NCI-H2227 (cell line): ENCODE data around the gene IL26.

Experiments
- DNase-seq: peaks from one replicate; lab custom pipeline; 2025; ENCODE audit not compliant: unreplicated experiment; lab: John Stamatoyannopoulos, UW

Gene IL26, protein sequence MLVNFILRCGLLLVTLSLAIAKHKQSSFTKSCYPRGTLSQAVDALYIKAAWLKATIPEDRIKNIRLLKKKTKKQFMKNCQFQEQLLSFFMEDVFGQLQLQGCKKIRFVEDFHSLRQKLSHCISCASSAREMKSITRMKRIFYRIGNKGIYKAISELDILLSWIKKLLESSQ

DNA sequence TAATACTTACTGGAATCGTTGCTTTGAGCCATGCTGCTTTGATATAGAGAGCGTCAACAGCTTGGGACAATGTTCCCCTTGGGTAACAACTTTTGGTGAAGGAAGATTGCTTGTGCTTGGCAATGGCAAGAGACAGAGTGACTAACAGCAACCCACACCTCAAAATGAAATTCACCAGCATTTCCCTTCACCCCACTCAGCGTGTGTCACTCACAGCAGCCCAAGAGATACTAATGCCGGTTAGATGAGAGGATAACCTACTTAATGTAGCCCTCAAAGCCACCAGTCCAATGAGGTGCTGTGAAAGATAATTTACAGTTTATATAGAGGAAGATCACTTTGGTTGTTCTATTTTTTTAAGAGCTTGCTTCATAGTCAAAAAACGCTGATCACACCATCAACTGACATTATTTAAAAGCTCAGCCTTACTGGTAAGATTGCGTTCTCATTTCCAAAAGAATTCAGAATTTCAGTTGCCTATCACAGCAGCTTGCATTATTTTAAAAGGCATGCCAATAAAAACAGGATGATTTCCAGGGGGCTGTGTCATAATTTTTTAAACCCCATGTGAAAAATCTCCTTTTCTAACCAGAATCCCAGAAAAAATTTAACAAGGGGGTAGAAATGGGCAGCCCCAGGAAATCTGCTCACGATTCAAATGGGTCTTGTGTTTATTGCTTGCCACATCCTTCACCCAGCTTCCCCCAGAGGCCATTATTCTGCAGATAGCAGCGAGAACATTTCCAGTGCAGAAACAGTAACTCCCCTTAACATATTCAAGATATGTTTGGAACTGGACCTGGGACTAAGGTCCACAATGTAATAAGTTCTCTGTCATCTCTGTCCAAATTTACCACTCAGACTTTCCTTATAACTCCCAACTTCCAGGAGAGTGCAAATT is at the start of gene IL26:
Gene IL26 (minus strand): TSS at position 235 of the 901 bp plus-strand sequence. CDS start 54 bp downstream, at position 181.
- no peak for DNase-seq

DNA sequence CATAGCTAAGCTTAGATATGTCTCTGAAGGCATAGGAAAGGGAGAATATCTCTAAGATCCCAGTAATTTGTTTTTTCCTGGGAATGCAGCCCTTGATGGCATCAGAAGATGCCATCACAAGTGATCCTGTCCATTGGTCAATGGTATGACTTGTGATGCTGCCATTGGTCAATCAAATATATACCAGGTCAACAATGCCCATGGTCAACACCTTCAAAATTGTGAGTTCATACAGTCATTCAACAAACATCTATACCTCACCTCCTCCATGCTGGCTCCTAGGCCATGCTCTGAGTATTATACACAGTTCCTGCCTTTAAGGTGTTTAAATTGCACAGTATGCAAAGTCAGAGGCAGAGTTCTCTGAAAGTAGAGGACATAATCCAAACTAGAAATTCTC is 47.1 kb upstream of the IL26 start:
- DNase-seq = no peak

DNA sequence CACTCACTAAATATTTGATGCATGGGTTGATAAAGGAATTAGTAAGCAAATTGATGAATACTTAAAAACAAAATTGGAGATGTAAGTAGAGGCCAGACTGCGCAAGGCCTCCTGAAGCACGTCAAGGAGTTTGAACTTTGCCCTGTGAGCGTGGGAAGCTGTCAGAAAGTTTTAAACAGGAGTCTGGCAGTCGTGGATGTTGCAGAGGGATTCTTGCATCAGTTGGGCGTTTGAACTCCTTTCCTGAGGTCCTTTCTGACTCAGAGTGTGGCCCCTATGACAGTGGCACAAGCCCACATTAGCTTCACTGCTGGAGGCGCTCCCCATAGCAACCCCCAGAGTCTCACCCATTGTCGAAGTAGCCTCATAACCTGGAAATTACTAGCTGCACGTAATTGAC is 45.7 kb upstream of the IL26 start:
- DNase-seq = no peak

DNA sequence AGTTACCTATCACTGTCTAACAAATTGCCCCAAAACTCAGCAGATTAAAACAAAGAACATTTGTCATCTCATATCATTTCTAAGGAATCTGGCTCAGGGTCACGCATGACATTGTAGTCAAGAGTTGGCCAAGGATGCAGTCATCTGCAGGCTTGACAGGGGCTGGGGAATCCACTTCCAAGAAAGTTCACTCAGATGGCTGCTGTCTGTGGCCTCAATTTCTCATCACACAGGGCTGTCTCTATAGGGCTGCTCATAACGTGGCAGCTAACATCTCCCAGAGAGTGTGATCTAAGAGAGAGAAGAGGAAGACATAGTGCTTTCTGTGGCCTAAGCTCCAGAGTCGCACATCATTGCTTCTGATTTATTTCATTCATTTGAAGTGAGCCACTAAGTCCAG is 44.7 kb upstream of the IL26 start:
- DNase-seq = no peak

DNA sequence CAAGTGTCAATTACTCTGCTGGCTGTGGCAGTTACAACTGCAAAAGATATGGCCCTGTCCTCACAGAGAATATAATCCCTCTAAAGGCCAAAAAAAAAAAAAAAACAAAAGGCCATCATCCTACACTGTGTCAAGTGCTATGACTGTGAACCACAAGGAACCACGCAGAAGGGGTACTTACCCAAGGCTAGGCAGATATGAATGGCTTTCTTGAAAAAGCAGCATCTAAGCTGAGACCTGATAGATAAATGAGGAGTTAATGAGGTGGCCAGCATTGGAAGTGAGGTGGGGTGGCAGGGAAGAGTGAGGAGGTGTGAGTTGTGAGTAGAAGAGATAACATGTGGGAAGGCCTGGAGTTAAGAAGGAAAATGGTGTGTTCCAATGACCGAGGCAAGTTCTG is 44.2 kb upstream of the IL26 start:
- no peak for DNase-seq

DNA sequence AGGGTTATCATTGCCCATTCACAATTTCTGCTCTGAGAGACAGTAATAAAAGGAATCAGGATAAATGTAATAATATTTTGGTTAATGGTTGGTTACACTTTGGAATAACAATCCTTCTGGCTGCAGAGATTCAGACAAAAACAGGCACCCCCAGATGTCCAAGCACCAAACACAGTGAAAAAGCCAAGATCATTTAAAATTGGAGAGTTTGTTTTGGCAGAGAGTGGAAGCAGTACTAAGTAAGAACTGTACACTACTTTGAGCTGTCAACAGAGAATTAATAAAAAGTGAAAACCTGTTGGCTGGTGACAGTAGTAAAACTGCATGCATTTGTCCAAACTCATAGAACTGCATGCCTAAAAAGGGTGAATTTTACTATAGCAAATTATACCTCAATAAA is 43.4 kb upstream of the IL26 start:
- no peak for DNase-seq

DNA sequence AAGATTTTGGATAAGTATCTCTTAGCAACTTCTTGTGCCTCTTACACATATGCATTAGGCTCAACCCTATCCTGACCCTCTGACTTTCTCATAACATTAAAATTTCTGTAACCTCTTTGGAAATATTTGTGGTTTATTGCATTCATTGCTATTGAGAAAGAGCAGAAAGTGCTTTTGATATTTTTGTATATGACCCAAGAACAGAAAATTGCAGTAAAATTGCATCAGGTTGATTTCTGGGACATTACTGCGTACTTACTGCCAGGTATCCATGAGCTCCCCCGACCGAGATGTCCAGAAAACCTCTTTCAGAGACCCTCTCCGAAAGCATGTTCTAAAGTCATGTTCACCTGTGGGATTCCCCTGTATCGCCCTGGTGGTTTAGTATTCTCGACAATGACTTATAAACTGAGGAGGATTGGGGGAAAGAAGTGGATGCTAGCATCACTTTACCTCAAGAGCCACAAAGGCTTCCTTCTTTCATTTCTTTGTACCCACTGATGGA is 42.3 kb upstream of the IL26 start:
- DNase-seq = no peak

DNA sequence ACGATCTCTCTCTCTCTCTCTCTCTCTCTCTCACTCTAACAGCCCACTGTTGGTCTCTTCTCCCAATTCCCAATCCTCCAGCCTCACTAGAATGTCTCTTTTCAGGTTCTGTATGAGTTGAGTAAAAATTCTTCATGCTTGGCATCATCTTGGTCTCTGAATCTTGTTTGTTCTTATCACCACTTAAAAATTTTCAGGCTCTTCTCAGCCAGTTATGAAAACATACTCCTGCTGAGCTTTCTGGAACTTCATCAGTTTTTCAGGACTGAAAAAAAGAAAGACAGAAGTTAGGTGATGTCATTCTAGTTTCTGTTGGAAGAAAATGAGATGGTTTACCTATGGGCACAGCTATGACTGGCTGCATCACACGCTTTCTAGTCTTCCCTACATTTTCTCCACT is 39.2 kb upstream of the IL26 start:
- no peak for DNase-seq

DNA sequence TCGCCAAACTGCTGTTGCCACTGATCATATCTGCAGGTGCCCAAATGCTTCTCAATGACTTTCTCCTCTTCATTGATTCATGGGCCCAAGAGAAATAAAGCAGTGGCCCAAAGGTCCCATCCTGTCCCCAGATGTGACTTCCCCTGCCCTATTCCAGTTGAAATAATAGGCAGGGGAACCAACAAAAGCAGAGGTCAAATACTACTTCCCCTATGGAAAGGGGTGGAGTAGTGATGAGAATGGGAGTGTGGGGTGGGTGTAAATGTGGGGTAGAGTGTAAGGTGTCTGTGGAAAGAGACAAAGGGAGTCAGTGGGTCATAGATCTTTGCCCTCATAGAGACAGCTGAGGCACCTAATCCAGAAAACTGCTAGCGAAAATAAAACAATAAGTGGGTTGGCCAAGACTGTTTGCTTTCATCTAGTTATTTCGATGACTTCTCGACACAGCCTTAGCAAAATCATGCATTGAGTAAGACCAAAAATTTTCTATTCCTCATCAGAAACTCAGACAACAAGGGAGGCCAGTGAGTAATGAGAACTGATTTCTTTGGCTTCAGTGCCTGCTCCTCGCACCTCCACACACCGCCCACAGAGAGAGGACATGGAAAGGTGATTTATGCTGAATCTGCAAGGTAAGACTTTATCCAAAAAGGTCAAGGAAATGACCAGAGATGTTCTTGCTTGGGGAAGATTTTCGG is 38.7 kb upstream of the IL26 start:
- DNase-seq = no peak

DNA sequence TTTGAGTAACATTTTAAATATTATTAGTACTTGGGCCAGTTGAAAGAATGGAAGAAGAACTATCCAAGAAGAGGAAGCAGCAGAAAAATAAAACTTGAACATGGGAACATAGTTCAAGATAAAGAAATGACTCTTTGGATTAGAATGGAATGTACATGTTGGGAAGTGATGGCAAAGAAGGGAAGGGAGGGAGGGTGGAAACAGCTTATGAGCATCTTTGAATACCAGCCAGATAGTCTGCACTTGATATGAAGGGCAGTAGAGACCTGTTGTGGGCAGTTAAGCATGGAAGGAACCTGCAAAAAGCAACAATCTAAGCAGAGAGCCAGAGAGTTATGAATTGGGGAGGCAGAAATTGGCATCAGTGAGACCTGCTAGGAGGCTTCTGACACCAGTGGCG is 37.8 kb upstream of the IL26 start:
- no peak for DNase-seq

DNA sequence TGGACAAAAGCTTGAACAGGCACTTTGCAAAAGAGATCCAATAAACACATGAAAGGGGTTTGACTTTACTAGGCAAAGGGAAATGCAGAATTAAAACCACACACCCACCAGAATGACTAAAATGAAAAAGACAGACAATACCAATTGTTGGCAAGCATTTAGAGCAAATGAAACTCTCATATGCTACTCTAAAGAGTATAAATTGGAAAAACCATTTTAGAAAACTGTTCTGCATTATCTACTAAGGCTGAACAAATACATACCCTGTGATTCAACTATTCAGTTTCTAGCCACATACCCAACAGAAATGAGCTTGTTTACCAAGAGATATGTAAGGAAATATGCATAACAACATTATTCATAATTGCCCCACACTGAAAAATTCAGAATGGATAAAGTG is 36.3 kb upstream of the IL26 start:
- no peak for DNase-seq

DNA sequence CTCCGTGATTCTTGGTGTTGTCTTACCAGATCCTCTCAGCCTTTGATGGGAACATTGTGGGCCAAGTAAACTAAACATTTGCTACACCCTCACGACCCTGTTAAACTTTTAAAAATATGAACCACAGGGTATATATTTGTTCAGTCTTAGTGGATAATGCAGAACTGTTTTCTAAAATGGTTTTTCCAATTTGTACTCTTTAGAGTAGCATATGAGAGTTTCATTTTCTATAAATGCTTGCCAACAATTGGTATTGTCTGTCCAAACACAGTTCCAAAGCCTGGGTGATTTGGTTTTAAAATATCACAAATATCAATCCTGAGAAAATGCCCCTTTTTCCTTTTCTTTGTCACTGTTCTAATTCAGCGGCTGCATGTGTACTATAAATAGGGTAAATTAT is 34.5 kb upstream of the IL26 start:
- no peak for DNase-seq

DNA sequence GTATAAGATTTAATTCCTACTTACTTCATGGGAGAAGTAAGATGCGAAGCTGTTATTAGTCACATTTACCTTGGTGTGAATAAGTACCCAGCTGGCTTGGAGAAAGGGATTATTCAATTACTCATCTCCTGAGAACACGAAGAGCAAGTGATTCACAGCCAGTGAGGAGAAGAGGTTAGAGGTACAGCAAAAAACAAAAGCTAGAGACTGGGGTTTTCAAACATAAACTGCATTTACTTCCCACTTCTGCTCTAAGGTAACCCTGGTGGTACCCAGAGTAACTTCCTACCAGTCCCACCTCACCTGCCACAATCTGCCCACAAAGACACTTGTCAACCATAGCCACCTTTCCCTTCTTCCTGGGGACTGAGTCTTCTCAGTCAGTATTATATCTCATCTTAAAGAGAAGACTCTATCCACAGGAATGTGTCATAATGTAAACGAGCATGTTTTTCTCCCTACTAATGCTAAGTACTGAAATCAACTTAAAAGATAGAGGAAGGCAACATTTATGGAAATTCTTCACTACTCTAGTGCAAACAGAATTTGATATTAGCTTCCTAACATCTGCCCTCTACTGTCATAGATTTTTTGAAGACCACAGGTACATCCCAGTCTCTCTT is 33.8 kb upstream of the IL26 start:
- peak; percentile 11 for DNase-seq

DNA sequence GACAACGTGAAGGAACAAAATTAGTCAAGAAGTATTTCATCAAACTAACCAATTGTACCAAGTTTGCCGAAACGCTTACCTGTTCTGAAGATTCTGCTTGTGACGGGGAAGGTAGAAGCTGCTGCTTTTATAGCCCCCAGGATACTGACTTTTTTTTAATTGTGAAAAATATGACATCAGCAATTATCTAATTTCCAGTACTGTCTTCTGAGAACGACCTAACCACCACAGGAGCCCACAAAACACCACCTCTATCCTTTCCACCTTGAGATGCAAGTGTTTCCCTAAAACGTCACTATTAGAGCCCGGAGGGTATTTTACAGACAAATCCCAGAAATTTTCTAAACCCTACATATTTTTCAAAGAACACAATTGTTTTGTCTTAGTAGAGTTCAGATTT is 27.9 kb upstream of the IL26 start, which contains the start of gene IL22:
Gene IL22 (minus strand): TSS at position 101 of the 400 bp plus-strand sequence. CDS start 156 bp downstream, outside the sequence.
- DNase-seq = no peak

DNA sequence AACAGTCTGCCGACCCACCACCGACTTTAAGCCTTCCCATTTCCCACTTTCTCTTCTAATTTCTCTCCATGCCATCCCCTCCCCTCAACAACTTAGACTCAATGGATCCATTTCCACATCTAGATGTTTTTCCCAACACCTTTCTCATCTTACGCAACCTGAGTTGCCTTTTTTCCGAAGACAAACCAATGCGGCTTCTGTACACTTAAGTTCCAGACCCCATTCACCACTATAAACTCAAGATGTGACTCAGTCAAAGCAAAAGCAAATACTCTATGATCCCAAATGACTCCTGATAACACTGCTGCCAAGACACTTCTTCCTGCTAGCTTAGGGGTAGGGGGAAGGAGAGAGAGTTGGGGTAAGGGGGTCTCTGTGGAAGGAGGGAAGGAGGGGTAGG is 26.5 kb upstream of the IL26 start:
- no peak for DNase-seq

DNA sequence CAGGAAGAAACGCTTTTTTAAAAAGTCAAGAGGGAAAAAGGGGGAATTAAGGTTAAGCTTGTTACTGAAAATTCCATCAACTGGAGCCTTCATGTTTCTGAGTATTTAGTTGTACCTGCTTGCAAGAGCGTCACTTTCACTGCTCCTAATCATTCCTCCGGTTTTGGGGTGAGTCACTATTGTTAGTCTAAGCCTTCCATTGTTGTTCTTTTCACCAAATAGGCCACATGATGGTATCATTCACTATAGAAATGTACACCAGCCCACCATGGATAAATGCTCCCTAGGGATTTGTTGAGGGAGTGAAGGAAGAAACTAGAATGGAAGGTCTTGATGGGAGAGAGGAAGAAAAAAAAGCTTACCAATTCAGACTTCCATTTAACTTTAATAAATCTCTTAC is 24.8 kb upstream of the IL26 start:
- DNase-seq = no peak

DNA sequence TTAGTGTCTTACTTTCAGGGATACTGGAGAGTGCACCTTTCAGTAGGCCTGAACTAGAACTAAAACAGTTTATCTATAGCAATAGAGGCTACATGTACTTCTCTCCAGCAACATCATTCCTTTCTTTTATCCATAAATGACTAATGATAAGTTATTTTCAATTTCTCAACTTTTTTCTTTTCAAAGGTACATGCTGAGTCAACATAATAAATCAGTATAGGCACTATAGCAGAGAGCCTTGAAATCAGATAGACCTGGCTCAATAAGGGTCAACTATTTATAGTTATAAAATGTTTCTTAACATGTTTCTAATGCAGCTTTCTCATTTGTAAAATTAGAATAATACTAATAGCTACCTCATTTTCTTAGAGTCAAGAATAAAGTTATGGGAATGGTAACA is 22.2 kb upstream of the IL26 start:
- DNase-seq = no peak

DNA sequence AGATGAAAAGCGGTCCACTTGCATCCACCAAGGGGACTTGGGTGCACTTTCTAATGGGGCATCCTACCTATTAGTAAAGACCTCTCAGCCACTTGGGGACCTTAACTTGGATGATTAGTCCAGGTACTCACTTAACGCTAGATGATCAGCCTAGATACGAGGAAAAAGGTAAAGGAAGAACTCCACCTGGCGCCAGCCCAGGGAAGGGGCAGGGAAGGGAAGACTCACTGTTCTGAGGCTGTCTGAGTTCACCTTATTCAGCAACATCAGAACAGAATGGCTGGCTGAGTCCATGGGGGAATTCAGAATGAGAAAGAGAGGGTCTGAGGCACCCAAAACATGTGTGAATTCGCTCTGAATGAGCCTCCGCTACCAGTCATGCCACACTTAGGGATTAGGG is 20.7 kb upstream of the IL26 start:
- no peak for DNase-seq

DNA sequence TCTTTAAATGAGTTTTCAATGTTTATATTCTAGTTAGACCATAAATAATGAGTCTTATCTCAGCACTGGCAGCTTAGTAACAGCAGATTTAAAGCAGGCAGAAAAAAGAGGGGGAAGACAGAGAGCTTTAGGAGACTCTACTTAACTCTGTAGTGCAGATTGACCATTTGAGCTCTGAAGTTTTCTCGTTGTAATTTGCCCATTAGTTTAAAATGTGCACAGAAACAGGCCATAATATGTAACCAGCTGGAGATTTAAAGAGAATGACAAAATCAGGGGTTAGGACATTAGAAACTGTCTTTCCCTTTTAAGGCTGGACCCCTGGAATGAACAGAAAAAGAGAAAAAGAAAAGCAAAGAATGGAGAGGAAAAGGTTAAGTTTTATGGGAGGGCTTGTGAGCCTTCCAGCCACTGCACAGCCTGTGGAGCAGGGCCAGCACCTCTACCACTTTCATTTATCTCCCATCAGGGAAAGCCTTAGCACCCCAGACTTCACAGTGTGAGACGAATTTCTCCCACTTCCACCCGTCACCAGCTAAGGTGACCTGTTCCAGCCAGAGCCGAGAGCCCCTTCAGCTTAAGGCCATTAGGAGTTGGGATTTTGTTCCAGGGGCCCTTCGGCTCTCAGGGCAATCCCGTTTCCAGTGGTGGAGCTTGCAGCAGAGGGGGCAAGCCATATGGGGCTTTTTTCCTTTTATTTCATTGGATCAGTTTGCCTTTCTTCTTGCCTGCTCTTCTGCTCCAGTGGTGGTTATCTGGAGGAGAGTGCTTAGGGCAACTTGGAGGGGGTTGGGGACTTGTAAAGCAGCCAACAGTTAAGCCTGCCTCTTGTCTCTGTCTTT is 19.8 kb upstream of the IL26 start:
- DNase-seq = no peak

DNA sequence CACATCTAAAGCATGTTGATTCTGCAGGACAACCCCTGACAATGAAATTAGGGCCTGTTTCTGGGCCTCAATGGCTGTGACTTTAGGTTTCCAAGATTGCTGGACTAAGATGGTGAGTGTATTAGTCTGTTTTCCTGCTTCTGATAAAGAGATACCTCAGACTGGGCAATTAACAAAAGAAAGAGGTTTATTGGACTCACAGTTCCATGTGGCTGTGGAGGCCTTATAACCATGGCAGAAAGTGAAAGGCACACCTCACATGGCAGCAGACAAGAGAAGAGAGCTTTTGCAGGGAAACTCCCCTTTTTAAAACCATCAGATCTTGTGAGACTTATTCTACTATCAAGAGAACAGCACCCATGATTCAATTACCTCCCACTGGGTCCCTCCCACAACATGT is 17.2 kb upstream of the IL26 start:
- DNase-seq = no peak
